Endothelial cell of umbilical vein (primary cell): Measurements from ENCODE around the gene CTBP2.

Experiments used
- CTCF ChIP-seq, 2 donors: IDR thresholded peaks; 1 replicate in 1 of 2; 2 replicates in 1 of 2; pipeline ENCODE4 v1.5.1; 2011; ENCODE audit warnings: low read length in 2 of 2, mild to moderate bottlenecking in 2 of 2, moderate library complexity in 2 of 2, control low read depth in 1 of 2, inconsistent platforms in 1 of 2, low read depth in 1 of 2; ENCODE audit not compliant: insufficient read depth in 1 of 2; ENCODE audit errors: extremely low read depth in 1 of 2
- EZH2 ChIP-seq: IDR thresholded peaks from 2 replicates; pipeline ENCODE4 v1.6.1; 2012; ENCODE audit warnings: borderline replicate concordance, low read depth, mild to moderate bottlenecking, moderate library complexity, low read length, inconsistent platforms; ENCODE audit not compliant: severe bottlenecking
- JUN ChIP-seq: IDR thresholded peaks from 2 replicates; pipeline ENCODE4 v1.6.1; 2011; ENCODE audit warnings: borderline replicate concordance, low read depth; ENCODE audit not compliant: insufficient read length, insufficient read depth
- MAX ChIP-seq: IDR thresholded peaks from 2 replicates; pipeline ENCODE4 v1.6.1; 2011; ENCODE audit not compliant: insufficient read depth, insufficient read length
- POLR2AphosphoS5 ChIP-seq: IDR thresholded peaks from 2 replicates; pipeline ENCODE4 v1.6.1; 2012; ENCODE audit warnings: low read depth, mild to moderate bottlenecking, control low read depth, low read length, moderate library complexity; ENCODE audit not compliant: insufficient read depth

- TF ChIP-seq CTCF (IDR thresholded peaks at IDR 0.05; ENCODE audit: extremely low read depth in 1 of 2, insufficient read depth in 1 of 2, low read depth in 1 of 2, low read length in 2 of 2) (no peak), EZH2 (no peak), MAX (no peak), JUN (no peak), POLR2AphosphoS5 (no peak)
These were observed 95.5 kb downstream of the CTBP2 start for GRCh38 chr10:125064681-125065492.
